Neural cell (in vitro differentiated cells): ENCODE results near the gene GPR18. TPM values are rescaled to one million over a fixed set of nuclear protein-coding genes. Genes with fewer than 3 reads are reported as not detected.

Experiments
- H2AFZ ChIP-seq: fragments of 200-600, 300-800 bp; sonication (generic), shearing (Covaris generic); 2 replicates; pipeline ENCODE4 v1.6.0; 2014; ENCODE audit warnings: low read depth, mild to moderate bottlenecking, antibody characterized with exemption, low read length, moderate library complexity
- H3F3A ChIP-seq: fragments of 200-600 bp; shearing (Covaris generic); 2 replicates; pipeline ENCODE4 v1.6.1; 2016; ENCODE audit warnings: mild to moderate bottlenecking, moderate library complexity, mixed read lengths, antibody characterized with exemption, low read length; ENCODE audit not compliant: insufficient read depth, poor library complexity, severe bottlenecking
- H3K27ac ChIP-seq: fragments of 200-600, 300-800 bp; sonication (generic), shearing (Covaris generic); 2 replicates; pipeline ENCODE4 v1.5.1; 2014; ENCODE audit warnings: mild to moderate bottlenecking, low read length, moderate library complexity
- H3K27me3 ChIP-seq: fragments of 300-800, 200-600 bp; sonication (generic), shearing (Covaris generic); 2 replicates; pipeline ENCODE4 v1.6.0; 2014; ENCODE audit warnings: mild to moderate bottlenecking, low read depth, low read length, moderate library complexity; ENCODE audit not compliant: insufficient read depth
- H3K36me3 ChIP-seq: fragments of 300-800, 200-600 bp; sonication (generic), shearing (Covaris generic); 2 replicates; pipeline ENCODE4 v1.5.1; 2014; ENCODE audit warnings: mild to moderate bottlenecking, antibody characterized with exemption, low read length, moderate library complexity; ENCODE audit not compliant: insufficient read depth
- H3K4me2 ChIP-seq: fragments of 300-800, 200-600 bp; sonication (generic), shearing (Covaris generic); 2 replicates; pipeline ENCODE4 v1.6.0; 2014; ENCODE audit warnings: mild to moderate bottlenecking, low read length
- H3K4me3 ChIP-seq: fragments of 300-800, 200-600 bp; sonication (generic), shearing (Covaris generic); 2 replicates; pipeline ENCODE4 v1.5.1; 2014; ENCODE audit warnings: mild to moderate bottlenecking, low read length, moderate library complexity
- H3K79me2 ChIP-seq: fragments of 200-600 bp; shearing (Covaris generic); replicated peaks from 2 replicates; pipeline ENCODE4 v1.6.0; 2014; ENCODE audit warnings: mild to moderate bottlenecking, low read length, moderate library complexity; ENCODE audit not compliant: insufficient read depth
- H3K9ac ChIP-seq: fragments of 300-800, 200-600 bp; sonication (generic), shearing (Covaris generic); 2 replicates; pipeline ENCODE4 v1.6.1; 2016; ENCODE audit warnings: mild to moderate bottlenecking, low read length, mixed read lengths
- H3K9me2 ChIP-seq: fragments of 200-600 bp; shearing (Covaris generic); 2 replicates; pipeline ENCODE4 v1.6.1; 2016; ENCODE audit warnings: mild to moderate bottlenecking, low read length, mixed read lengths; ENCODE audit not compliant: insufficient read depth
- H3K9me3 ChIP-seq: fragments of 200-600, 300-800 bp; sonication (generic), shearing (Covaris generic); 2 replicates; pipeline ENCODE4 v1.6.1; 2016; ENCODE audit warnings: mild to moderate bottlenecking, mixed run types, low read length, moderate library complexity, mixed read lengths
- H4K20me1 ChIP-seq: fragments of 200-600 bp; shearing (Covaris generic); 2 replicates; pipeline ENCODE4 v1.6.1; 2016; ENCODE audit warnings: mild to moderate bottlenecking, mixed run types; ENCODE audit not compliant: insufficient read depth
- CTCF ChIP-seq: fragments of 450-650 bp; IDR thresholded peaks from 2 replicates; pipeline ENCODE4 v1.5.1; 2014; ENCODE audit warnings: antibody characterized with exemption, mild to moderate bottlenecking, moderate library complexity; ENCODE audit not compliant: poor library complexity, severe bottlenecking
- EP300 ChIP-seq: fragments of 450-650 bp; conservative IDR thresholded peaks from 2 replicates; pipeline ENCODE4 v1.6.1; 2014; ENCODE audit warnings: antibody characterized with exemption, mild to moderate bottlenecking, moderate library complexity; ENCODE audit not compliant: poor library complexity, severe bottlenecking
- EZH2 ChIP-seq: fragments of 200-600, 300-800 bp; shearing (Covaris generic), sonication (generic); IDR thresholded peaks from 2 replicates; pipeline ENCODE4 v1.6.1; 2014; ENCODE audit warnings: antibody characterized with exemption, low read length, borderline replicate concordance, mild to moderate bottlenecking; ENCODE audit not compliant: insufficient read depth, poor library complexity, severe bottlenecking
- MXI1 ChIP-seq: fragments of 450-650 bp; conservative IDR thresholded peaks from 2 replicates; pipeline ENCODE4 v1.6.1; 2014; ENCODE audit warnings: antibody characterized with exemption, mild to moderate bottlenecking; ENCODE audit not compliant: poor library complexity, severe bottlenecking
- POLR2AphosphoS5 ChIP-seq: IDR thresholded peaks from 2 replicates; pipeline ENCODE4 v1.6.1; 2012
- RAD21 ChIP-seq: fragments of 450-650 bp; conservative IDR thresholded peaks from 2 replicates; pipeline ENCODE4 v1.6.1; 2014; ENCODE audit warnings: antibody characterized with exemption, mild to moderate bottlenecking, moderate library complexity
- SMC3 ChIP-seq: fragments of 450-650 bp; conservative IDR thresholded peaks from 2 replicates; pipeline ENCODE4 v1.6.1; 2014; ENCODE audit warnings: antibody characterized with exemption, mild to moderate bottlenecking, moderate library complexity; ENCODE audit not compliant: poor library complexity
- TAF1 ChIP-seq: IDR thresholded peaks from 2 replicates; pipeline ENCODE4 v1.6.1; 2012; ENCODE audit warnings: low read depth
- polyA plus RNA-seq: library from polyadenylated mRNA; depleted of rRNA; stranded (reverse); fragments of >200 nt; gene quantifications from 2 replicates; pipeline ENCODE4 v1.2.3, GENCODE V29; 2014
- TF ChIP-seq, protein P1 (sequence below): IDR thresholded peaks from 2 replicates; pipeline ENCODE4 v1.6.1; 2012; ENCODE audit warnings: borderline replicate concordance

GPR18 gene
- polyA plus RNA-seq, 1 donor from 2014 or later: not detected

DNA sequence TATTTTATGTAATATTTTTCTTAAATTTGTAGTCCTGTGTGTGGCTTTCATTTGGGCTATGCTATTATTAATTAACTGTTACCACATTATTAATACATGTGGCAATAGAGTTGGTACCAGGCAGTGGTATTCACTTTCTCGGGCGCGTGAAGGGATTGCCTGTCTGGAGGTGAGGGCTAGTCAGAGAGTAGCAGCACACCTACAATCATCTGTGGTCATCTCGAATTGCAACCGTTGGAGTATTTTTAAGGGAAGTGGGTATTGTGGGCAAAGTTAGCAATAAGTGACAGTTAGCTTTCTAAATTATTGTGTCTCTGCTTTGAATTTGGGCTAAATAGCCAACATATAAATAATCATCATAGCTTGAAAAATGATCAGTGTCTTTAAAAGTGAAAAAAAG, 20.0 kb upstream of the GPR18 start:
- Histone ChIP-seq H3K9me2 (no peaks in the 10 kb centered on the region), H3K4me2 (no peak overlapping the region), H3K79me2 (no peaks in the 10 kb centered on the region), H4K20me1 (no peaks in the 10 kb centered on the region), H3K27me3 (no peaks in the 10 kb centered on the region), H3K9me3 (no peaks in the 10 kb centered on the region), H3K4me3 (no peak overlapping the region), H3F3A (no peaks in the 10 kb centered on the region), H3K27ac (no peak overlapping the region), H3K36me3 (no peaks in the 10 kb centered on the region), H3K9ac (no peak overlapping the region), H2AFZ (no peak overlapping the region)
- TF ChIP-seq CTCF (no peak), MXI1 (no peak), RAD21 (no peak), EZH2 (no peak), POLR2AphosphoS5 (no peak), TAF1 (no peak), EP300 (no peak), SMC3 (no peak)
- TF ChIP-seq, protein P1, sequence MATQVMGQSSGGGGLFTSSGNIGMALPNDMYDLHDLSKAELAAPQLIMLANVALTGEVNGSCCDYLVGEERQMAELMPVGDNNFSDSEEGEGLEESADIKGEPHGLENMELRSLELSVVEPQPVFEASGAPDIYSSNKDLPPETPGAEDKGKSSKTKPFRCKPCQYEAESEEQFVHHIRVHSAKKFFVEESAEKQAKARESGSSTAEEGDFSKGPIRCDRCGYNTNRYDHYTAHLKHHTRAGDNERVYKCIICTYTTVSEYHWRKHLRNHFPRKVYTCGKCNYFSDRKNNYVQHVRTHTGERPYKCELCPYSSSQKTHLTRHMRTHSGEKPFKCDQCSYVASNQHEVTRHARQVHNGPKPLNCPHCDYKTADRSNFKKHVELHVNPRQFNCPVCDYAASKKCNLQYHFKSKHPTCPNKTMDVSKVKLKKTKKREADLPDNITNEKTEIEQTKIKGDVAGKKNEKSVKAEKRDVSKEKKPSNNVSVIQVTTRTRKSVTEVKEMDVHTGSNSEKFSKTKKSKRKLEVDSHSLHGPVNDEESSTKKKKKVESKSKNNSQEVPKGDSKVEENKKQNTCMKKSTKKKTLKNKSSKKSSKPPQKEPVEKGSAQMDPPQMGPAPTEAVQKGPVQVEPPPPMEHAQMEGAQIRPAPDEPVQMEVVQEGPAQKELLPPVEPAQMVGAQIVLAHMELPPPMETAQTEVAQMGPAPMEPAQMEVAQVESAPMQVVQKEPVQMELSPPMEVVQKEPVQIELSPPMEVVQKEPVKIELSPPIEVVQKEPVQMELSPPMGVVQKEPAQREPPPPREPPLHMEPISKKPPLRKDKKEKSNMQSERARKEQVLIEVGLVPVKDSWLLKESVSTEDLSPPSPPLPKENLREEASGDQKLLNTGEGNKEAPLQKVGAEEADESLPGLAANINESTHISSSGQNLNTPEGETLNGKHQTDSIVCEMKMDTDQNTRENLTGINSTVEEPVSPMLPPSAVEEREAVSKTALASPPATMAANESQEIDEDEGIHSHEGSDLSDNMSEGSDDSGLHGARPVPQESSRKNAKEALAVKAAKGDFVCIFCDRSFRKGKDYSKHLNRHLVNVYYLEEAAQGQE: no peak

- Histone ChIP-seq H3K4me3 (no peak overlapping the region), H3K9ac (no peak overlapping the region), H3F3A (no peaks in the 10 kb centered on the region), H3K27me3 (no peaks in the 10 kb centered on the region), H3K9me3 (no peaks in the 10 kb centered on the region), H3K36me3 (no peaks in the 10 kb centered on the region), H3K79me2 (no peaks in the 10 kb centered on the region), H3K4me2 (no peak overlapping the region), H3K9me2 (no peaks in the 10 kb centered on the region), H3K27ac (no peak overlapping the region), H4K20me1 (no peaks in the 10 kb centered on the region), H2AFZ (no peak overlapping the region)
- no peak for TF ChIP-seq SMC3
- no peak for TF ChIP-seq TAF1
- no peak for TF ChIP-seq RAD21
- TF ChIP-seq MXI1: no peak
- TF ChIP-seq EP300: no peak
- TF ChIP-seq, protein P1: no peak
- no peak for TF ChIP-seq CTCF
- no peak for TF ChIP-seq EZH2
Measured at GRCh38 chr13:99277629-99278028, 19.4 kb upstream of the GPR18 start.
